Thyroid gland (tissue), 4 donors: ENCODE data around the gene CHI3L1. TPM values are rescaled to one million over a fixed set of nuclear protein-coding genes. Genes with fewer than 3 reads are reported as not detected.

Experiments
- DNase-seq, 2 donors: peaks; one replicate each; pipeline ENCODE4 v3.0.0-alpha.2; 2019
- H3K27ac ChIP-seq, 3 donors: fragments of 200-600 bp; sonication (generic); 1 replicate in 2 of 3; 2 replicates in 1 of 3; pipeline ENCODE4 v1.5.1; 2016 to 2019; ENCODE audit warnings: mild to moderate bottlenecking in 1 of 3, moderate library complexity in 1 of 3
- H3K27me3 ChIP-seq: fragments of 200-600 bp; sonication (generic); one replicate; pipeline ENCODE4 v1.5.1; 2019
- H3K36me3 ChIP-seq, 2 donors: fragments of 200-600 bp; sonication (generic); one replicate each; pipeline ENCODE4 v1.5.1; 2016 to 2019
- H3K4me1 ChIP-seq, 2 donors: fragments of 200-600 bp; sonication (generic); one replicate each; pipeline ENCODE4 v1.5.1; 2017 to 2019
- H3K4me3 ChIP-seq, 3 donors: fragments of 200-600 bp; sonication (generic); replicated peaks in 1 of 3; 1 replicate in 2 of 3; 2 replicates in 1 of 3; pipeline ENCODE4 v1.5.1; 2016; ENCODE audit warnings: mild to moderate bottlenecking in 1 of 3
- H3K9me3 ChIP-seq: fragments of 200-600 bp; sonication (generic); one replicate; pipeline ENCODE4 v1.5.1; 2017
- POLR2A ChIP-seq, 2 donors: fragments of 450-650 bp; IDR thresholded peaks; one replicate each; pipeline ENCODE4 v1.6.1; 2017; ENCODE audit warnings: antibody characterized with exemption in 2 of 2, mild to moderate bottlenecking in 2 of 2, moderate library complexity in 1 of 2
- WGBS, 2 donors: methylation state at CpG; one replicate each; pipeline ENCODE4 v1.1.5; 2017; 5-methylcytosine and 5-hydroxymethylcytosine counted together
- intact Hi-C: fragments of 100-400 bp; cut with DNase I; formaldehyde crosslinking; loops from one replicate; pipeline ENCODE4 v1.15.1; 2023
- total RNA-seq, 4 donors: library from RNA; depleted of rRNA; stranded (reverse); fragments of >200 nt; gene quantifications; one replicate each; pipeline ENCODE4 v1.2.3, GENCODE V29; 2016
- TF ChIP-seq, protein P1 (sequence below), 6 experiments: fragments of 200-600 bp in 3 of 6; fragments of 450-650 bp in 3 of 6; sonication (generic) in 3 of 6; IDR thresholded peaks; one replicate each; pipeline ENCODE4 v1.5.1; 2016 to 2019; ENCODE audit warnings: antibody characterized with exemption in 6 of 6, mild to moderate bottlenecking in 2 of 6, inconsistent platforms in 1 of 6, moderate library complexity in 1 of 6

Gene CHI3L1
- total RNA-seq, 4 donors from 2014 or later: 1.2 to 42.9 (median 4.4) TPM

DNA sequence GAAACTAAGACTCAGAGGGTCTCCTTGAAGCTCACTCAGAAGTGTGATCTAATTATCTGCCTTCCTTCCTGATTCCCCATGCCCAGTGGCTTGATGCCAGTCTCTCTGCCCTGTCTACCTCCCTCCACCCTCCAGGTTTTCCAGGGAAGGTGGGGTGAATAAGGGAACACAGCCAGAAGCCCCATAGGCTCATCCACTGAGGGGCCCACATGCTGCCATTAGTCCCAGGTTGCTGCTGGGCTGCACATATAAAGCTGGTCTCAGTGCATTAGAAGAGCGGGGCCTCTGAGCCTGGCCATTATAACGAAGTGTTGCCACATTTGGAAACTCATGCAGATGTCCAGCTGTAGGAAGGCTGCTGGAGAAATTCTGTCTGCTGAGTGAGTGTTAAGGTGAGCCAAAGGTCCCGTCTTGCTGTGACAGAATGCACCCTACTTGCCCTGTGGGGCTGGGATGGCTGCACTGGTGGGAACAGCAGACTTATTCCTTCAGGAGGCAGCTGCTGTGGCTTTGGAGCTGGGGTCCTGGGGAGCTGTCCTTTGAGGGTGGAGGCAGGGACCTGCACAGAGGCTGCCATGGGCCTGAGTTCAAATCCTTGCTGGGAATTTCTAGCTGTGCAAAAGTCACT is 56.0 kb downstream of the CHI3L1 start:
- Histone ChIP-seq H3K4me1 (peaks cover 25 to 59% of the 10 kb centered on the region in 2 donors), H3K27me3 (no peaks in the 10 kb centered on the region), H3K4me3 (no peak overlapping the region), H3K9me3 (no peaks in the 10 kb centered on the region), H3K27ac (peak overlapping the region; percentile 13 to 53 (median 32)), H3K36me3 (no peaks in the 10 kb centered on the region)
- DNase-seq: no peak
- intact Hi-C loops: no loop called here
- 83 to 85% methylated on average over 2 of the region's 3 CpGs for whole genome bisulfite sequencing, 2 donors
- TF ChIP-seq POLR2A (IDR thresholded peaks at IDR 0.05): no peak
- TF ChIP-seq, protein P1, sequence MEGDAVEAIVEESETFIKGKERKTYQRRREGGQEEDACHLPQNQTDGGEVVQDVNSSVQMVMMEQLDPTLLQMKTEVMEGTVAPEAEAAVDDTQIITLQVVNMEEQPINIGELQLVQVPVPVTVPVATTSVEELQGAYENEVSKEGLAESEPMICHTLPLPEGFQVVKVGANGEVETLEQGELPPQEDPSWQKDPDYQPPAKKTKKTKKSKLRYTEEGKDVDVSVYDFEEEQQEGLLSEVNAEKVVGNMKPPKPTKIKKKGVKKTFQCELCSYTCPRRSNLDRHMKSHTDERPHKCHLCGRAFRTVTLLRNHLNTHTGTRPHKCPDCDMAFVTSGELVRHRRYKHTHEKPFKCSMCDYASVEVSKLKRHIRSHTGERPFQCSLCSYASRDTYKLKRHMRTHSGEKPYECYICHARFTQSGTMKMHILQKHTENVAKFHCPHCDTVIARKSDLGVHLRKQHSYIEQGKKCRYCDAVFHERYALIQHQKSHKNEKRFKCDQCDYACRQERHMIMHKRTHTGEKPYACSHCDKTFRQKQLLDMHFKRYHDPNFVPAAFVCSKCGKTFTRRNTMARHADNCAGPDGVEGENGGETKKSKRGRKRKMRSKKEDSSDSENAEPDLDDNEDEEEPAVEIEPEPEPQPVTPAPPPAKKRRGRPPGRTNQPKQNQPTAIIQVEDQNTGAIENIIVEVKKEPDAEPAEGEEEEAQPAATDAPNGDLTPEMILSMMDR (IDR thresholded peaks at IDR 0.05): no peak

DNA sequence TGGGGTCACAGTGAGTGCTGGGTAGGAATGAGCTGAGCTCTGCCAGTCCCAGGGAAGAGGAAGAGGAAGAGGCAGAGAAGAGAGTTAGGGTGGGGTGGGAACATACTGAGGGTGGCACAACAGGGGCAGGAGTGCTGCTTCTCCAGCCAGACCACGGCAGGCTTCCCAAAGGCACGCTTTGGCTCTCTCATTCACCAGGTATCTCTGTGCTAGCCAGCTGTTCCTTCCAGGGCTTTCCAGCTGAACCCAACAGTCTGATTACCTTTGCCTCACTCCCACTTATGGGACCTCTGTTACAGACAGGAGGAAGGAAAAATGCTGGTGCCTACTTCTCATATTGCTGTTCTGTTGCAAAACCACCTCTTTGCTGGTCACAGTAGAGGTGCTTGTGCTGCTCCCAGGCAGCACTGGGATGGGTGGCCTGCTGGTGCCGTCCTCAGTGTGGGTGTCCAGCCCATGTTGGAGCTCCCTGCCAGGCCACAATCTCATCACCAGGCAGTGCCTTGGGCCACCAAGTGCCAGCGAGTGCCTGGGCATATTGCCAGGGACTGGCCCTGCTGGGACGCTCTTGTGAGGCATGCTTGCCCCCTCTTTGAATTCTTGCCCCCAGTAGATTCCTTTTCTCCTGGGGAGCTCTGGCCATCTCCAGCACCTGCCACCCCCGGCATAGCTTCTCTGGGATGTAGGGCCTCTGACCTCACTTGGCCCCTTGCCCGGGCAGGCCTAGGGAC is 56.8 kb downstream of the CHI3L1 start:
- intact Hi-C loops: no loop called here
- Histone ChIP-seq H3K4me3 (no peak overlapping the region), H3K36me3 (no peaks in the 10 kb centered on the region), H3K27ac (peak overlapping the region; percentile 32 to 53 (median 52)), H3K9me3 (no peaks in the 10 kb centered on the region), H3K27me3 (no peaks in the 10 kb centered on the region), H3K4me1 (peaks cover 25 to 59% of the 10 kb centered on the region in 2 donors)
- 20 to 47% methylated on average over 4 to 7 of the region's 7 CpGs for WGBS, 2 donors
- peak; percentile 92 to 93 for DNase-seq
- TF ChIP-seq POLR2A (IDR thresholded peaks at IDR 0.05): no peak
- TF ChIP-seq, protein P1 (IDR thresholded peaks at IDR 0.05): no peak

Other genes with a start within 250 kb of the CHI3L1 start
- 100 to 1,000 TPM in 1 of 4 donors, 10 to 100 TPM in 3; 76.3 to 108 (median 81.2) TPM for gene ADIPOR1, start 228.4 kb downstream of the CHI3L1 start, total RNA-seq
- 10 to 100 TPM; 48.0 to 94.8 (median 64.6) TPM for gene CYB5R1, start 219.4 kb downstream of the CHI3L1 start, total RNA-seq
- 10 to 100 TPM; 71.0 to 93.9 (median 84.2) TPM for gene TMEM183A, start 179.3 kb downstream of the CHI3L1 start, total RNA-seq
- gene PPFIA4, start 160.2 kb downstream of the CHI3L1 start, total RNA-seq: 1 to 10 TPM in 3 of 4 donors, under 1 TPM in 1; 0.54 to 3.0 (median 2.1) TPM
- not detected for gene MYOG, start 100.7 kb downstream of the CHI3L1 start, total RNA-seq
- 10 to 100 TPM in 2 of 4 donors, 1 to 10 TPM in 1, under 1 TPM in 1; 0.94 to 25.6 (median 6.8) TPM for gene ADORA1, start 59.0 kb downstream of the CHI3L1 start, total RNA-seq
- gene MYBPH, start 10.9 kb downstream of the CHI3L1 start, total RNA-seq: under 1 TPM in 2 of 4 donors, not detected in 2; 0.11 to 0.75 TPM
- gene CHIT1, start 43.0 kb upstream of the CHI3L1 start, total RNA-seq: 1 to 10 TPM in 2 of 4 donors, under 1 TPM in 1, not detected in 1; 0.45 to 9.0 (median 1.2) TPM
- gene BTG2, start 118.8 kb upstream of the CHI3L1 start, total RNA-seq: 10 to 100 TPM; 41.9 to 82.1 (median 51.9) TPM
- 100 to 1,000 TPM in 3 of 4 donors, 10 to 100 TPM in 1; 67.7 to 173 (median 111) TPM for gene FMOD, start 164.4 kb upstream of the CHI3L1 start, total RNA-seq